ENCODE measurements around the gene MS4A18. TPM values are rescaled to one million over a fixed set of nuclear protein-coding genes. Genes with fewer than 3 reads are reported as not detected.
A peak's percentile ranks its signal among the peaks of the same experiment; 100 is the strongest.
"Not testable (repeated sequence)": the region's sequence is repeated elsewhere in the genome, so short reads cannot be mapped to it uniquely, and the experiment has no call there.

Gene MS4A18
- total and polyA plus RNA-seq, 8 donors, result not detected

- ATAC-seq (peak; percentile 76 to 89 (median 82)), DNase-seq (peak; percentile 76 to 92 (median 90)), FAIRE-seq (no peak)
- Histone ChIP-seq H3K27me3 (no peaks in the 10 kb centered on the region), H3K36me3 (no peaks in the 10 kb centered on the region), H3K4me3 (no peak overlapping the region), H3K9me3 (no peaks in the 10 kb centered on the region), H3K27ac (peak overlapping the region in 1 of 4 donors; percentile 47), H3K4me1 (peaks cover 0 to 18% (median 13%) of the 10 kb centered on the region in 3 donors)
- no peak for TF ChIP-seq CTCF (IDR thresholded peaks at IDR 0.05)
- 44 to 53% methylated on average over 12 of the region's 12 CpGs for WGBS, 2 donors
- intact Hi-C loops (cut with DNase I), result loop anchor here in 1 of 3 donors (10.0 kb wide), 1 partner anchor 51 kb away; the partner anchor contains the start of gene MS4A15
Observed at GRCh38 chr11:60703374-60703773, 21.1 kb upstream of the MS4A18 start.

- WGBS, 2 donors, result 92 to 94% methylated on average over 5 of the region's 5 CpGs
- FAIRE-seq (no peak), ATAC-seq (no peak), DNase-seq (no peak)
- intact Hi-C loops (cut with DNase I), result loop anchor here in 1 of 3 donors (10.0 kb wide), 1 partner anchor 49 kb away; the partner anchor contains the start of gene MS4A15
- no peak for TF ChIP-seq CTCF (IDR thresholded peaks at IDR 0.05)
- no peak overlapping the region for H3K27ac ChIP-seq
- no peaks in the 10 kb centered on the region for H3K36me3 ChIP-seq
- no peaks in the 10 kb centered on the region for H3K27me3 ChIP-seq
- H3K9me3 ChIP-seq, result no peaks in the 10 kb centered on the region
- H3K4me3 ChIP-seq, result no peak overlapping the region
- peaks cover 0 to 5% (median 2%) of the 10 kb centered on the region in 3 donors for H3K4me1 ChIP-seq
Observed at GRCh38 chr11:60705895-60706294, 18.6 kb upstream of the MS4A18 start.

GRCh38 chr11:60706931-60707330 is 17.6 kb upstream of the MS4A18 start:
- 85 to 90% methylated on average over 5 of the region's 5 CpGs for WGBS, 2 donors

GRCh38 chr11:60710482-60710881 is 14.0 kb upstream of the MS4A18 start:
- Histone ChIP-seq H3K27ac (no peak overlapping the region), H3K27me3 (no peaks in the 10 kb centered on the region), H3K9me3 (no peaks in the 10 kb centered on the region), H3K36me3 (no peaks in the 10 kb centered on the region), H3K4me1 (no peaks in the 10 kb centered on the region), H3K4me3 (no peak overlapping the region)
- DNase-seq (no peak), FAIRE-seq (no peak), ATAC-seq (no peak)
- no peak for TF ChIP-seq CTCF (IDR thresholded peaks at IDR 0.05)
- WGBS, 2 donors, result 84 to 85% methylated on average over 4 of the region's 4 CpGs
- intact Hi-C loops (cut with DNase I), result no loop called here

More at GRCh38 chr11:60706931-60707330, 17.6 kb upstream of the MS4A18 start:
- intact Hi-C loops (cut with DNase I), result loop anchor here in 1 of 3 donors (10.0 kb wide), 1 partner anchor 48 kb away; the partner anchor contains the start of gene MS4A15
- Histone ChIP-seq H3K4me3 (no peak overlapping the region), H3K27ac (no peak overlapping the region), H3K4me1 (no peaks in the 10 kb centered on the region), H3K36me3 (no peaks in the 10 kb centered on the region), H3K9me3 (no peaks in the 10 kb centered on the region), H3K27me3 (no peaks in the 10 kb centered on the region)
- DNase-seq, result no peak
- no peak for TF ChIP-seq CTCF (IDR thresholded peaks at IDR 0.05)
- FAIRE-seq, result no peak
- no peak for ATAC-seq

- DNase-seq (peak in 1 of 6 donors; percentile 29), ATAC-seq (peak in 3 of 4 donors; percentile 47 to 80 (median 78)), FAIRE-seq (no peak)
- no peak overlapping the region for H3K27ac ChIP-seq
- H3K4me1 ChIP-seq, result no peaks in the 10 kb centered on the region
- no peak overlapping the region for H3K4me3 ChIP-seq
- H3K27me3 ChIP-seq, result no peaks in the 10 kb centered on the region
- WGBS, 2 donors, result 63 to 64% methylated on average over 4 of the region's 4 CpGs
- no peaks in the 10 kb centered on the region for H3K36me3 ChIP-seq
- intact Hi-C loops (cut with DNase I), result no loop called here
- TF ChIP-seq CTCF (IDR thresholded peaks at IDR 0.05), result no peak
- H3K9me3 ChIP-seq, result no peaks in the 10 kb centered on the region
Observed at GRCh38 chr11:60711276-60711675, 13.2 kb upstream of the MS4A18 start.

GRCh38 chr11:60713423-60713822 is 11.1 kb upstream of the MS4A18 start:
- H3K9me3 ChIP-seq; H3K27ac ChIP-seq; H3K4me1 ChIP-seq; H3K36me3 ChIP-seq; FAIRE-seq; ATAC-seq; DNase-seq; H3K4me3 ChIP-seq; H3K27me3 ChIP-seq; intact Hi-C loops (cut with DNase I): not testable (repeated sequence)
- 83% methylated on average over 6 of the region's 6 CpGs for WGBS, 2 donors
